ENCODE data around the gene PTPRT.

Gene PTPRT

GRCh38 chr20:42747765-42748411 is 441.8 kb downstream of the PTPRT start:
- ChIA-PET CTCF (no interaction called here), POLR2A (no interaction called here)
- no peak for TF ChIP-seq CTCF (IDR thresholded peaks at IDR 0.05; ENCODE audit: control extremely low read depth, extremely low read depth, low read depth, missing control alignments)
- no peak for DNase-seq (ENCODE audit: extremely low spot score)

- POLR2A ChIA-PET: no interaction called here
- CTCF ChIA-PET: interaction anchor here (1.0 kb wide), 1 partner anchor 26 kb away, joined by 3 read pairs; no protein-coding TSS in a partner anchor
- no peak for DNase-seq (ENCODE audit: extremely low spot score)
- no peak for TF ChIP-seq CTCF (IDR thresholded peaks at IDR 0.05; ENCODE audit: control extremely low read depth, extremely low read depth, low read depth, missing control alignments)
Measured at GRCh38 chr20:42744756-42745465, 444.8 kb downstream of the PTPRT start.

- no peak for DNase-seq (ENCODE audit: extremely low spot score)
- ChIA-PET CTCF (no interaction called here), POLR2A (no interaction called here)
- TF ChIP-seq CTCF (IDR thresholded peaks at IDR 0.05; ENCODE audit: control extremely low read depth, extremely low read depth, low read depth, missing control alignments): no peak
Measured at GRCh38 chr20:42742926-42743325, 446.8 kb downstream of the PTPRT start.

- TF ChIP-seq CTCF (IDR thresholded peaks at IDR 0.05; ENCODE audit: control extremely low read depth, extremely low read depth, low read depth, missing control alignments): no peak
- DNase-seq (ENCODE audit: extremely low spot score): no peak
- CTCF ChIA-PET: no interaction called here
- POLR2A ChIA-PET: no interaction called here
Measured at GRCh38 chr20:42741906-42742305, 447.8 kb downstream of the PTPRT start.

- ChIA-PET POLR2A (no interaction called here), CTCF (no interaction called here)
- DNase-seq (ENCODE audit: extremely low spot score): no peak
- TF ChIP-seq CTCF (IDR thresholded peaks at IDR 0.05; ENCODE audit: control extremely low read depth, extremely low read depth, low read depth, missing control alignments): no peak
Measured at GRCh38 chr20:42740226-42740870, 449.4 kb downstream of the PTPRT start.

- no peak for TF ChIP-seq CTCF (IDR thresholded peaks at IDR 0.05; ENCODE audit: control extremely low read depth, extremely low read depth, low read depth, missing control alignments)
- no peak for DNase-seq (ENCODE audit: extremely low spot score)
- CTCF ChIA-PET: no interaction called here
- POLR2A ChIA-PET: no interaction called here
Measured at GRCh38 chr20:42739683-42740082, 450.0 kb downstream of the PTPRT start.

Data from GM10248 (cell line).